Neural crest cell (in vitro differentiated cells): ENCODE measurements around the gene SEMA3F. TPM values are rescaled to one million over a fixed set of nuclear protein-coding genes. Genes with fewer than 3 reads are reported as not detected.

ENCODE experiments used
- DNase-seq: peaks from one replicate; pipeline ENCODE4 v3.0.0; 2021; ENCODE audit warnings: low read depth, mixed read lengths, low spot score
- H3K27ac Mint-ChIP-seq: one replicate; pipeline ENCODE4 v1.8.0; 2021; ENCODE audit warnings: mild to moderate bottlenecking, mixed read lengths; ENCODE audit not compliant: unreplicated experiment
- H3K27me3 Mint-ChIP-seq: 2 replicates; pipeline ENCODE4 v1.8.0; 2021; ENCODE audit warnings: low read depth, mild to moderate bottlenecking, mixed read lengths
- H3K36me3 Mint-ChIP-seq: 2 replicates; pipeline ENCODE4 v1.8.0; 2021; ENCODE audit warnings: low read depth, mild to moderate bottlenecking, mixed read lengths
- H3K4me1 Mint-ChIP-seq: 2 replicates; pipeline ENCODE4 v1.8.0; 2021; ENCODE audit warnings: mixed read lengths
- H3K4me3 Mint-ChIP-seq: one replicate; pipeline ENCODE4 v1.8.0; 2021; ENCODE audit warnings: mild to moderate bottlenecking, mixed read lengths
- H3K9me3 Mint-ChIP-seq: 2 replicates; pipeline ENCODE4 v1.8.0; 2021; ENCODE audit warnings: mixed read lengths
- total RNA-seq: library from RNA; stranded (reverse); gene quantifications from 2 replicates; pipeline ENCODE4 v1.2.1, GENCODE V29; 2021
- TF ChIP-seq, protein P1 (sequence below): fragments of 200-600 bp; sonication (generic); conservative IDR thresholded peaks from 2 replicates; pipeline ENCODE4 v1.5.0; 2021; ENCODE audit warnings: antibody characterized with exemption, mild to moderate bottlenecking

Gene SEMA3F
- total RNA-seq, 1 donor from 2014 or later: 4.2 TPM

GRCh38 chr3:50229490-50229889 is 74.4 kb downstream of the SEMA3F start:
- peak overlapping the region; percentile 28 for H3K27ac Mint-ChIP-seq
- peaks cover 50% of the 10 kb centered on the region for H3K4me1 Mint-ChIP-seq
- no peaks in the 10 kb centered on the region for H3K36me3 Mint-ChIP-seq
- peaks cover 17% of the 10 kb centered on the region for H3K27me3 Mint-ChIP-seq
- H3K4me3 Mint-ChIP-seq: peak overlapping the region; percentile 56
- no peaks in the 10 kb centered on the region for H3K9me3 Mint-ChIP-seq
- TF ChIP-seq, protein P1, sequence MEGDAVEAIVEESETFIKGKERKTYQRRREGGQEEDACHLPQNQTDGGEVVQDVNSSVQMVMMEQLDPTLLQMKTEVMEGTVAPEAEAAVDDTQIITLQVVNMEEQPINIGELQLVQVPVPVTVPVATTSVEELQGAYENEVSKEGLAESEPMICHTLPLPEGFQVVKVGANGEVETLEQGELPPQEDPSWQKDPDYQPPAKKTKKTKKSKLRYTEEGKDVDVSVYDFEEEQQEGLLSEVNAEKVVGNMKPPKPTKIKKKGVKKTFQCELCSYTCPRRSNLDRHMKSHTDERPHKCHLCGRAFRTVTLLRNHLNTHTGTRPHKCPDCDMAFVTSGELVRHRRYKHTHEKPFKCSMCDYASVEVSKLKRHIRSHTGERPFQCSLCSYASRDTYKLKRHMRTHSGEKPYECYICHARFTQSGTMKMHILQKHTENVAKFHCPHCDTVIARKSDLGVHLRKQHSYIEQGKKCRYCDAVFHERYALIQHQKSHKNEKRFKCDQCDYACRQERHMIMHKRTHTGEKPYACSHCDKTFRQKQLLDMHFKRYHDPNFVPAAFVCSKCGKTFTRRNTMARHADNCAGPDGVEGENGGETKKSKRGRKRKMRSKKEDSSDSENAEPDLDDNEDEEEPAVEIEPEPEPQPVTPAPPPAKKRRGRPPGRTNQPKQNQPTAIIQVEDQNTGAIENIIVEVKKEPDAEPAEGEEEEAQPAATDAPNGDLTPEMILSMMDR: no peak
- no peak for DNase-seq

DNA sequence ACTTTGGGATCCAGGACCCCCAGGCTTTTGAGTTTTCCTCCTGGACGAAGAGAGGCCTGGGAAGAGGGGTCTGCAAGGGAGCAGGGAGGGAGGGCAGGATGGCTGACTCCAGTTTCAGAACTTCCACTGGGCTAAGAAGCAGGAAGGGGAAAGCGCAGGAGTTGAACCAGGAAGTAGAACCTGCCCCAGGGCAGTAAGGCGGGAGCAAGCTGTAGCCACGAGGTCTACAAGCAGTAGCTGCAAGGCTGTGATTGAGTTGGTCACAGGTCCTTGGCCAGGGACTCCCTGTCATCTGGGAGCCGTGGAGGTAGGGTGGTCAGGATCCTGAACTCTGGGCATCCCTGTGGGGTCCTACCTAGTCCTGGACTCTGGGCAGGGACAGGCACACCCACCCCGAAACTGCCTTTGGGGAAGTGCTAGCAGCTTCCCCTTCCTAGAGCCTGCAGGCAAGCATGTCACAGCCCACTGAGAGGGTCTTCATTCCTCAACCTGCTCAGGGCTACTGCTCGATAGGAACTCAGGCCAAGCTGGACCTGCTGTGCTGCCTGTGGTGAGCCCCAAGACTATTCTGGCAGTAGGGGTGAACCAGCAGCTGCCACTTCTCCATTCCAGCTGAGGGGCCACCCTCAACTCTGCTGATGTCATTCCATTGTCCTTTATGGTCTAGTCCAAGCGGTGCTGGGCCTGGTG is 75.1 kb downstream of the SEMA3F start:
- DNase-seq: no peak
- peak overlapping the region; percentile 50 for H3K4me3 Mint-ChIP-seq
- H3K4me1 Mint-ChIP-seq: peaks cover 50% of the 10 kb centered on the region
- peaks cover 12% of the 10 kb centered on the region for H3K27me3 Mint-ChIP-seq
- no peaks in the 10 kb centered on the region for H3K9me3 Mint-ChIP-seq
- TF ChIP-seq, protein P1: no peak
- peak overlapping the region; percentile 57 for H3K27ac Mint-ChIP-seq
- no peaks in the 10 kb centered on the region for H3K36me3 Mint-ChIP-seq

GRCh38 chr3:50230794-50231125 is 75.6 kb downstream of the SEMA3F start:
- Mint-ChIP-seq H3K9me3 (no peaks in the 10 kb centered on the region), H3K4me1 (peaks cover 54% of the 10 kb centered on the region)

DNA sequence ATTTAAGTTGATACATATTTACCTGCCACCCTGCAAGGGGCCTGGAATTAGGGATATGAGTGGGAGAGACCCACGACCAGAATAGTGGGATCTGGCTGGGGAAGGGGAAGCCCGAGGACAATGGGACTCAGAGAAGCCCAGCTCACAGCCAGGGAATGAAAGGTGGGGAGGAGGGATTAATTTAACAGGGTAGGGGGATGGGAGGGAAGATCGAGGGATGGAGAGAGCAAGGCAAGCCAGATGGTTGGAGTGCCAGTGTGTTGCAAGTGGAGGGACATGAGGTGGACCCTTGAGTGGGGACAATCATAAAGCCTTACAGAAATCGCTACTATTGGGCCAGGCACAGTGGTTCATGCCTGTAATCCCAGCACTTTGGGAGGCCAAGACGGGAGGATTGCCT is 76.5 kb downstream of the SEMA3F start:
- no peak overlapping the region for H3K27ac Mint-ChIP-seq
- peak overlapping the region; percentile 50 for H3K4me3 Mint-ChIP-seq

More at GRCh38 chr3:50230794-50231125, 75.6 kb downstream of the SEMA3F start:
- H3K27ac Mint-ChIP-seq: peak overlapping the region; percentile 13
- H3K36me3 Mint-ChIP-seq: no peaks in the 10 kb centered on the region
- H3K27me3 Mint-ChIP-seq: peaks cover 10% of the 10 kb centered on the region
- H3K4me3 Mint-ChIP-seq: peak overlapping the region; percentile 50
- TF ChIP-seq, protein P1: no peak
- no peak for DNase-seq

GRCh38 chr3:50232303-50232702 is 77.2 kb downstream of the SEMA3F start:
- Mint-ChIP-seq H3K9me3 (no peaks in the 10 kb centered on the region), H3K36me3 (no peaks in the 10 kb centered on the region), H3K27me3 (peaks cover 3% of the 10 kb centered on the region), H3K4me1 (peaks cover 57% of the 10 kb centered on the region), H3K27ac (no peak overlapping the region), H3K4me3 (peak overlapping the region; percentile 86)
- DNase-seq: no peak
- TF ChIP-seq, protein P1: no peak

More for the DNA sequence above, 76.5 kb downstream of the SEMA3F start:
- Mint-ChIP-seq H3K4me1 (peaks cover 54% of the 10 kb centered on the region), H3K36me3 (no peaks in the 10 kb centered on the region), H3K27me3 (peaks cover 7% of the 10 kb centered on the region), H3K9me3 (no peaks in the 10 kb centered on the region)
- DNase-seq: no peak
- TF ChIP-seq, protein P1: no peak
